ENCODE measurements around the gene HMX1. TPM values are rescaled to one million over a fixed set of nuclear protein-coding genes. Genes with fewer than 3 reads are reported as not detected.

Gene HMX1
- total RNA-seq, 4 donors from 2014 or later, result 0.19 TPM; not detected in 3

GRCh38 chr4:8861576-8862295 is 9.9 kb downstream of the HMX1 start:
- intact Hi-C loops (cut with DNase I), result no loop called here
- H3K9me3 ChIP-seq, result no peaks in the 10 kb centered on the region
- TF ChIP-seq POLR2A (IDR thresholded peaks at IDR 0.05) (no peak), CTCF (IDR thresholded peaks at IDR 0.05) (no peak)
- 3 to 12% methylated on average over 6 to 8 of the region's 64 CpGs for WGBS, 2 donors
- peak overlapping the region in 2 of 4 donors; percentile 25 to 47 for H3K4me3 ChIP-seq
- peaks cover 37 to 100% (median 64%) of the 10 kb centered on the region in 4 donors for H3K27me3 ChIP-seq
- H3K27ac ChIP-seq, result no peak overlapping the region
- H3K4me1 ChIP-seq, result peaks cover 13 to 53% (median 23%) of the 10 kb centered on the region in 3 donors
- DNase-seq, result no peak
- H3K36me3 ChIP-seq, result no peaks in the 10 kb centered on the region

GRCh38 chr4:8860892-8861575 is 10.6 kb downstream of the HMX1 start:
- DNase-seq, result no peak
- H3K36me3 ChIP-seq, result no peaks in the 10 kb centered on the region
- peaks cover 37 to 100% (median 69%) of the 10 kb centered on the region in 4 donors for H3K27me3 ChIP-seq
- peaks cover 13 to 52% (median 23%) of the 10 kb centered on the region in 3 donors for H3K4me1 ChIP-seq
- no peaks in the 10 kb centered on the region for H3K9me3 ChIP-seq
- no peak overlapping the region for H3K27ac ChIP-seq
- WGBS, 2 donors, result 0% methylated on average over 3 of the region's 82 CpGs; no CpG with 5 or more reads in 1 of the 2 donors
- TF ChIP-seq CTCF (IDR thresholded peaks at IDR 0.05) (no peak), POLR2A (IDR thresholded peaks at IDR 0.05) (no peak)
- intact Hi-C loops (cut with DNase I), result no loop called here
- H3K4me3 ChIP-seq, result peak overlapping the region in 2 of 4 donors; percentile 25 to 47

- Histone ChIP-seq H3K27ac (no peak overlapping the region), H3K27me3 (peaks cover 37 to 100% (median 66%) of the 10 kb centered on the region in 4 donors), H3K9me3 (no peaks in the 10 kb centered on the region), H3K4me3 (peak overlapping the region in 2 of 4 donors; percentile 25 to 47), H3K4me1 (peaks cover 13 to 52% (median 23%) of the 10 kb centered on the region in 3 donors), H3K36me3 (no peaks in the 10 kb centered on the region)
- WGBS, 2 donors, result 14% methylated on average over 7 of the region's 70 CpGs; no CpG with 5 or more reads in 1 of the 2 donors
- intact Hi-C loops (cut with DNase I), result no loop called here
- DNase-seq, result no peak
- TF ChIP-seq CTCF (IDR thresholded peaks at IDR 0.05) (no peak), POLR2A (IDR thresholded peaks at IDR 0.05) (no peak)
Observed at GRCh38 chr4:8860096-8860891, 11.3 kb downstream of the HMX1 start.

- Histone ChIP-seq H3K4me3 (no peak overlapping the region), H3K27me3 (peaks cover 37 to 100% (median 63%) of the 10 kb centered on the region in 4 donors), H3K36me3 (no peaks in the 10 kb centered on the region), H3K4me1 (peaks cover 13 to 52% (median 23%) of the 10 kb centered on the region in 3 donors), H3K27ac (no peak overlapping the region), H3K9me3 (no peaks in the 10 kb centered on the region)
- TF ChIP-seq CTCF (IDR thresholded peaks at IDR 0.05) (no peak), POLR2A (IDR thresholded peaks at IDR 0.05) (no peak)
- 5% methylated on average over 2 of the region's 38 CpGs; no CpG with 5 or more reads in 1 of the 2 donors for WGBS, 2 donors
- no peak for DNase-seq
- intact Hi-C loops (cut with DNase I), result no loop called here
Observed at GRCh38 chr4:8859550-8860095, 12.0 kb downstream of the HMX1 start.
